HG02884 (cell line): ENCODE results near the gene RIMS4.

ENCODE experiments used
- ATAC-seq: cut with Tn5 transposase; IDR thresholded peaks from one replicate; pipeline ENCODE4 v1.9.1; 2021; ENCODE audit warnings: mild to moderate bottlenecking, moderate library complexity; ENCODE audit not compliant: unreplicated experiment

The RIMS4 gene

GRCh38 chr20:44743916-44744655 lies 66.3 kb downstream of the RIMS4 start:
- ATAC-seq = no peak

GRCh38 chr20:44743080-44743701 lies 67.2 kb downstream of the RIMS4 start:
- no peak for ATAC-seq

- no peak for ATAC-seq
These were observed 67.9 kb downstream of the RIMS4 start for GRCh38 chr20:44742304-44743079.

- no peak for ATAC-seq
These were observed 70.4 kb downstream of the RIMS4 start for GRCh38 chr20:44739942-44740341.

GRCh38 chr20:44738813-44739477 lies 71.4 kb downstream of the RIMS4 start:
- ATAC-seq = no peak

GRCh38 chr20:44737116-44737515 lies 73.2 kb downstream of the RIMS4 start:
- no peak for ATAC-seq

GRCh38 chr20:44736170-44737021 lies 74.0 kb downstream of the RIMS4 start:
- no peak for ATAC-seq

- no peak for ATAC-seq
These were observed 74.6 kb downstream of the RIMS4 start for GRCh38 chr20:44735816-44736169.

- no peak for ATAC-seq
These were observed 75.4 kb downstream of the RIMS4 start for GRCh38 chr20:44734938-44735337.

- ATAC-seq = no peak
These were observed 76.8 kb downstream of the RIMS4 start for GRCh38 chr20:44733341-44734069.

GRCh38 chr20:44732327-44732726 lies 78.0 kb downstream of the RIMS4 start:
- ATAC-seq = no peak

- no peak for ATAC-seq
These were observed 78.7 kb downstream of the RIMS4 start for GRCh38 chr20:44731657-44732056.

- ATAC-seq = no peak
These were observed 79.9 kb downstream of the RIMS4 start for GRCh38 chr20:44730441-44730840.

- ATAC-seq = no peak
These were observed 81.4 kb downstream of the RIMS4 start for GRCh38 chr20:44728801-44729443.

GRCh38 chr20:44727651-44728050 lies 82.7 kb downstream of the RIMS4 start:
- ATAC-seq = no peak

- no peak for ATAC-seq
These were observed 83.3 kb downstream of the RIMS4 start for GRCh38 chr20:44727039-44727438.

- no peak for ATAC-seq
These were observed 84.5 kb downstream of the RIMS4 start for GRCh38 chr20:44725837-44726236.

- ATAC-seq = no peak
These were observed 85.8 kb downstream of the RIMS4 start for GRCh38 chr20:44724423-44725091.
